Measurements from ENCODE around the gene ZNF280C. TPM values are rescaled to one million over a fixed set of nuclear protein-coding genes. Genes with fewer than 3 reads are reported as not detected.

ZNF280C gene
- total RNA-seq, 4 donors from 2014 or later: 3.1 to 5.5 (median 4.2) TPM

DNA sequence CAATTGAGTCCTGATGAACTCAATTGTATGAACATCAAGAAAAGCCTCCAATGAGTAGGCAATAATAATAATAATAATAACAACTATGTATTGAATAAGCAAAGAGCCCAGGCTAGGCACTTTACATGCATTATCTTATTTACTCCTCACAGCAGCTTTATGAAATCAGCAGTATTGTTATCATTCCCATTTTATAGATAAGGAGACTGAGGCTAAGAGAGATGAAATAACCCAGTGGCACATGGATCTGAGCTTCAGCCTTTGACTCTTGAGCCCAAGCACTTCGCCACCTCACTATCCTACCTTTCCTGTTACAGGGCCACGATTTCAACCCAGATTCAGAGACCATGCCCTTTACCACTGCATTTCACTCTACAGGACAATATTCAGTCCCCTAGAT, 93.8 kb downstream of the ZNF280C start:
- TF ChIP-seq, protein P1, sequence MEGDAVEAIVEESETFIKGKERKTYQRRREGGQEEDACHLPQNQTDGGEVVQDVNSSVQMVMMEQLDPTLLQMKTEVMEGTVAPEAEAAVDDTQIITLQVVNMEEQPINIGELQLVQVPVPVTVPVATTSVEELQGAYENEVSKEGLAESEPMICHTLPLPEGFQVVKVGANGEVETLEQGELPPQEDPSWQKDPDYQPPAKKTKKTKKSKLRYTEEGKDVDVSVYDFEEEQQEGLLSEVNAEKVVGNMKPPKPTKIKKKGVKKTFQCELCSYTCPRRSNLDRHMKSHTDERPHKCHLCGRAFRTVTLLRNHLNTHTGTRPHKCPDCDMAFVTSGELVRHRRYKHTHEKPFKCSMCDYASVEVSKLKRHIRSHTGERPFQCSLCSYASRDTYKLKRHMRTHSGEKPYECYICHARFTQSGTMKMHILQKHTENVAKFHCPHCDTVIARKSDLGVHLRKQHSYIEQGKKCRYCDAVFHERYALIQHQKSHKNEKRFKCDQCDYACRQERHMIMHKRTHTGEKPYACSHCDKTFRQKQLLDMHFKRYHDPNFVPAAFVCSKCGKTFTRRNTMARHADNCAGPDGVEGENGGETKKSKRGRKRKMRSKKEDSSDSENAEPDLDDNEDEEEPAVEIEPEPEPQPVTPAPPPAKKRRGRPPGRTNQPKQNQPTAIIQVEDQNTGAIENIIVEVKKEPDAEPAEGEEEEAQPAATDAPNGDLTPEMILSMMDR (IDR thresholded peaks at IDR 0.05; ENCODE audit: low read depth): no peak

DNA sequence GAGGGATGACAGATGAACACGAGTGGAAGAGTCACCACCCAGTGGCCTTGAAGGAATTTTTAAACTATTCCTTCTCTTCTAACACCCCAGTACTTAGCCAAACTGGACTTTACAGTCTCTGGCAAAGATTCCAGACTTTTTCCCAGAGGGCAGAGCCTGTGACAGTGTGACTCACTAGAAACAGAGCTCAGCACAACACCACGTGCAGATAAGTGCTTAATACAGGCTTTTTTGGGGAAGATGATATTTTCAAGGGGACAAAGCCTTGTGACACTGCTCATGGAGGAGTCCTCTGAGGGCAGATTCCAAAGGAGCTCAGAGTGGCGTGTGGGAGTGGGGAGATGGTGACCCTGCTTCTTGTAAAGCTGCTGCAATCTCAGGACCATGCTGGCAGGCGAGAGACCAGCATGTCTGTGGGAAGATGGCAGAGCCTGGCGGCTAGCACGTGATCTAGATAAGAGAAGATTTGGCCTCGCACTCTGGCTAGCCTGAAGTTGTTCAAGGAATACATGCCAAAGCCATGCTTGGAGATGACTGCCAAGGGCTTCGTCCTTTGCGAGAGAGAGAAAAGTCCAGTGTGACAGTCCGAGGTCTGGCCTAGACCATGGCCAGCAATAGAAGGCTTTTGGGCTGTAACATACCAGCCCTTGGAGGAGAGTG, 94.5 kb downstream of the ZNF280C start:
- TF ChIP-seq, protein P1 (IDR thresholded peaks at IDR 0.05; ENCODE audit: low read depth): no peak

DNA sequence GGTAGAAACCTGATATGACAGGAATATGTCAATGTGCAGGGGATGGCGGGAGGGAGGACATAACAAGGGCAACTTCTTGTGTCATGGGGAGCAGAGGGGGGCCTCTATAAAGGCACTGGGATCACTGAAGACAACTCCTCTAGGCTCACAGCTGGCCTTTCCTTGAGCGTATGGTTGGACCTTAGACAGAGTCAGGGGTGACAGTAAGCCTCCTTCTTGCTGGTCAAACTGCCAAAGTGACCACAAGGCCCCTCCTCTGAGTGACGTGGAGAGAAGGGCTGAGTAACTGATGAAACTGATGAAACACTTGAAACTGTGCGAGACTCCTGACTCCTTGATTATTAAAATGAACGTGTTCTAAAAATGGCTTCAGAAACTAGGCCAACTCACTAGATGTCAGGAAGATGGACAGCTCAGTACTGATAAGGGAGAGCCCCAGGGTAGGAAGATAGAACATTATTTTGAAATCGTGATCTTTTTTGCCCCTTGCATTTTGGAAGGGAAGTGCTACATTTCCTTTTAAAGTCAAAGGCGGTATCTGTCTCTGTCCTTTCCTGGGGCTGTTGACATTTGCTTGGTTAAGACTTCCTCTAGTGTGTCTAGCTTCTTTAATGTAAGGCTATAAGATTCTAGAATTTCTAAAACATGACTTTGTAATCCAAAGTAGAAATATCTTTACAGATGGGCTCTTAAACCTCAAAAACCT, 95.4 kb downstream of the ZNF280C start:
- TF ChIP-seq, protein P1 (IDR thresholded peaks at IDR 0.05; ENCODE audit: low read depth): no peak

DNA sequence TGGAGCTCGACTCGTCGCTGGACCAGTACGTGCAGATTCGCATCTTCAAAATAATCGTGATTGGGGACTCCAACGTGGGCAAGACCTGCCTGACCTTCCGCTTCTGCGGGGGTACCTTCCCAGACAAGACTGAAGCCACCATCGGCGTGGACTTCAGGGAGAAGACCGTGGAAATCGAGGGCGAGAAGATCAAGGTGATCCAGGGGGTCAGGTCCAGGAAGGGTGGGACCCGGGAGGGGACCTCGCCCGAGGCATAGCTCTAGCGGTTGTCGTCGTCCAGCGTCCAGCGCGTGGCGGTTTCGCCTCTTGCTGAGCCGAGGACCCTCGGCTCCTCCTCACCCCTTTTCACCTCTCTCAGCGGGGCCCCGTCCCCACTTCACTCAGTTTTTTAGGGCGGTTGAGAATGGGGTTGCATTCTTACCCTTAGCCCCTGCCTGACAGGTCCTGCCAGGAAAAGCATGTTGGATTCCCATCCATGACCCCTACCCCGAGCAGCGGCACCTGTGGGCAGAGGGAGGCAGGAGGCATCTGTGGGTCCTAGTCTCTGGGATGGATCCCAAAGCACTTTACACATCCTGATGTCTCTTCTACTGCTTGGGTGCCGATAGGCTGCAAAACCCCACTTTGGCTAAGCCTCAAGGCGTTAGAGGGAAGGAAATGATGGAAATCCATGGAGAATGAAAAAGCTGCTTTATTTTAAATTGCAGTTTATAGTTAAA, 96.4 kb downstream of the ZNF280C start:
- TF ChIP-seq, protein P1 (IDR thresholded peaks at IDR 0.05; ENCODE audit: low read depth): no peak

DNA sequence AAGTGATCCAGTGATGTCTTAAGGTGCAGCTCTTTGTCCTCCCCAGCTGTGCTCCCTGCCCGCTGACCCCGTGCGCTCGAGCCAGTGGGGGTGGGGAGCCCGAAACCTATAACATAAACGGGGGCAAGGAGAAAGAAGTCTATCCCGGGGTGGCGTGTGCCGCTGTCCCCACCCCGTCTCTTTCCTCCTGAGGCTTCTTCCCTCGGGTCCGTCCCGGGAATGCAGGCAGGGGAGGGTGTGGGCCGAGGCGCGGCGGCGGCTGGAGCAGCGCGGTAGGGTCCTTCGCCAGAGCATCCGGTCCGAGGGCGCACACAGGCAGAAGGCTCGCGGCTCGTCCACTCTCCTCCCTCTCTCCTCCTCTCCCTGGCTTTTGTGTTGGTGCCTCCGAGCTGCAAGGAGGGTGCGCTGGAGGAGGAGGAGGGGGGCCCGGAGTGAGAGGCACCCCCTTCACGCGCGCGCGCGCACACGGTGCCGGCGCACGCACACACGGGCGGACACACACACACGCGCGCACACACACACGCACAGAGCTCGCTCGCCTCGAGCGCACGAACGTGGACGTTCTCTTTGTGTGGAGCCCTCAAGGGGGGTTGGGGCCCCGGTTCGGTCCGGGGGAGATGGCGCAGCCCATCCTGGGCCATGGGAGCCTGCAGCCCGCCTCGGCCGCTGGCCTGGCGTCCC, 97.1 kb downstream of the ZNF280C start, which contains the start of gene RAB33A:
Gene RAB33A (plus strand): TSS at position 517 of the 681 bp plus-strand sequence. CDS start 101 bp downstream, at position 618.
- TF ChIP-seq, protein P1 (IDR thresholded peaks at IDR 0.05; ENCODE audit: low read depth): no peak

DNA sequence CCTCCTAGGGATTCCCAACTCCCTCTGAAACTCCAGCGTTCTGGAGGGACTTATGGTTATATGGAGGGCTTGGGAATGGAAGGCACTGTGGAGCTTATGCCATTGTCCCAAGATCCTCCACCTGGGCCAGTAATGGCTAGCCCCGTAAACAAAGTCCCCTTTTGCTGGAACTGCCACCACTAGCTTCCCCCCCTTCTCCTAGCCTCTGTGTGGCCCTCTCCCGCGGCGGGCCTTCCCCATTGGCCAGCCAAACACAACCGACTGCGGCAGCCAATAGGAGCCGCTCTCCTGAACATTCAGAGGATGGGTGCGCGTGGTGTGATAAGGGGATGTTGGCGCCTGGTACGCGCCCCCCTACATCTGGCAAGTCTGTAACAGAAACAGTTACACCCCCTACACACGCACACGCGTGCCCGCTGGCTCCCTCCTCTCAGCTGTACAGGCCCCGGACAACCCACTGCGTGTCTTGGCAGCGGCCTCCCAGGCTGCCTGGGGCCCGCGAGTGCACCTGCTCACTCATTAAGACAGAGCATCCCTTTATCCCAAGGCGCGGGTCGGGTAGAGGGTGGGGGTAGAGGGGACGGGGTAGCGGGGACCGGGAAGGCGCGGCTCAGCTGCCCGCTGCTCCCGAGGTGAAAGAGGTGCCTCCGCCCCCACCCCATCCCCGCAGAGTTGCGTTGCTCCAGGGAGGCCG, 97.8 kb downstream of the ZNF280C start:
- TF ChIP-seq, protein P1 (IDR thresholded peaks at IDR 0.05; ENCODE audit: low read depth): no peak
